Measurements from ENCODE around the gene GCHFR. TPM values are rescaled to one million over a fixed set of nuclear protein-coding genes. Genes with fewer than 3 reads are reported as not detected.

Gene GCHFR
- total and polyA plus RNA-seq, 4 donors, result 50.5 to 229 (median 119) TPM

- no peak for TF ChIP-seq RXRA (IDR thresholded peaks at IDR 0.05)
Observed at GRCh38 chr15:40768521-40769273, 4.8 kb downstream of the GCHFR start (continued).

- DNase-seq (ENCODE audit: low spot score), result no peak
- TF ChIP-seq REST (IDR thresholded peaks at IDR 0.05) (no peak), SP1 (IDR thresholded peaks at IDR 0.05) (no peak), JUND (IDR thresholded peaks at IDR 0.05) (no peak), RXRA (IDR thresholded peaks at IDR 0.05) (no peak), ATF3 (IDR thresholded peaks at IDR 0.05) (no peak)
- H3K4me3 ChIP-seq (ENCODE audit: low read depth in 1 of 3, low read length in 3 of 3), result no peak within 1 kb of the TSS
- peaks cover 4 to 61% (median 40%) of the 10 kb centered on the region in 4 donors for H3K4me1 ChIP-seq (ENCODE audit: control insufficient read depth in 4 of 4, insufficient read depth in 4 of 4, low read length in 3 of 4)
- no peak within 1 kb of the TSS for H3K9ac ChIP-seq (ENCODE audit: low read depth in 1 of 2, low read length in 2 of 2)
- WGBS, result 65% methylated on average over 28 of the region's 28 CpGs
- peak within 1 kb of the TSS; percentile 56 to 71 for H3K27ac ChIP-seq (ENCODE audit: low read depth in 1 of 2, low read length in 2 of 2)
- H3K27me3 ChIP-seq (ENCODE audit: control insufficient read depth in 4 of 4, insufficient read depth in 4 of 4, low read length in 3 of 4), result no peaks in the 10 kb centered on the region
- peaks cover 0 to 31% (median 13%) of the 10 kb centered on the region in 4 donors for H3K36me3 ChIP-seq (ENCODE audit: control insufficient read depth in 4 of 4, insufficient read depth in 3 of 4, low read depth in 1 of 4, low read length in 3 of 4)
- H3K9me3 ChIP-seq (ENCODE audit: control insufficient read depth in 4 of 4, low read length in 3 of 4), result no peaks in the 10 kb centered on the region
Observed at GRCh38 chr15:40769274-40770146, 5.6 kb downstream of the GCHFR start, which contains the start of gene C15orf62. TSS of gene C15orf62 (plus strand) at chr15:40769980. CDS start at chr15:40770496, 516 bp downstream.

GRCh38 chr15:40770147-40770721 lies 6.4 kb downstream of the GCHFR start:
- Histone ChIP-seq H3K9me3 (ENCODE audit: control insufficient read depth in 4 of 4, low read length in 3 of 4) (no peaks in the 10 kb centered on the region), H3K36me3 (ENCODE audit: control insufficient read depth in 4 of 4, insufficient read depth in 3 of 4, low read depth in 1 of 4, low read length in 3 of 4) (peaks cover 0 to 38% (median 17%) of the 10 kb centered on the region in 4 donors), H3K27me3 (ENCODE audit: control insufficient read depth in 4 of 4, insufficient read depth in 4 of 4, low read length in 3 of 4) (no peaks in the 10 kb centered on the region), H3K27ac (ENCODE audit: low read depth in 1 of 2, low read length in 2 of 2) (peak overlapping the region; percentile 56 to 71), H3K4me1 (ENCODE audit: control insufficient read depth in 4 of 4, insufficient read depth in 4 of 4, low read length in 3 of 4) (peaks cover 4 to 58% (median 36%) of the 10 kb centered on the region in 4 donors), H3K9ac (ENCODE audit: low read depth in 1 of 2, low read length in 2 of 2) (no peak overlapping the region), H3K4me3 (ENCODE audit: low read depth in 1 of 3, low read length in 3 of 3) (no peak overlapping the region)
- WGBS, result 82% methylated on average over 17 of the region's 17 CpGs
- no peak for DNase-seq (ENCODE audit: low spot score)
- TF ChIP-seq SP1 (IDR thresholded peaks at IDR 0.05) (no peak), RXRA (IDR thresholded peaks at IDR 0.05) (no peak), HNF4G (IDR thresholded peaks at IDR 0.05) (no peak), RAD21 (IDR thresholded peaks at IDR 0.05) (no peak), REST (IDR thresholded peaks at IDR 0.05) (no peak), CTCF (IDR thresholded peaks at IDR 0.05; ENCODE audit: low read depth, low read length, missing input control) (no peak), JUND (IDR thresholded peaks at IDR 0.05) (no peak), NR2F2 (IDR thresholded peaks at IDR 0.05) (no peak), FOXA2 (IDR thresholded peaks at IDR 0.05) (no peak), TAF1 (conservative IDR thresholded peaks at IDR 0.05) (no peak), HNF4A (conservative IDR thresholded peaks at IDR 0.05) (no peak), MAX (IDR thresholded peaks at IDR 0.05) (no peak), ZBTB33 (IDR thresholded peaks at IDR 0.05) (no peak), EGR1 (IDR thresholded peaks at IDR 0.05; ENCODE audit: low read depth in 2 of 2) (no peak)
